T follicular helper cell (primary cell): ENCODE data around the gene SCG3.
A peak's percentile ranks its signal among the peaks of the same experiment; 100 is the strongest.

Source experiments
- DNase-seq: peaks from one replicate; pipeline ENCODE4 v3.0.0-alpha.2; 2020; ENCODE audit warnings: low read depth

Gene SCG3

DNA sequence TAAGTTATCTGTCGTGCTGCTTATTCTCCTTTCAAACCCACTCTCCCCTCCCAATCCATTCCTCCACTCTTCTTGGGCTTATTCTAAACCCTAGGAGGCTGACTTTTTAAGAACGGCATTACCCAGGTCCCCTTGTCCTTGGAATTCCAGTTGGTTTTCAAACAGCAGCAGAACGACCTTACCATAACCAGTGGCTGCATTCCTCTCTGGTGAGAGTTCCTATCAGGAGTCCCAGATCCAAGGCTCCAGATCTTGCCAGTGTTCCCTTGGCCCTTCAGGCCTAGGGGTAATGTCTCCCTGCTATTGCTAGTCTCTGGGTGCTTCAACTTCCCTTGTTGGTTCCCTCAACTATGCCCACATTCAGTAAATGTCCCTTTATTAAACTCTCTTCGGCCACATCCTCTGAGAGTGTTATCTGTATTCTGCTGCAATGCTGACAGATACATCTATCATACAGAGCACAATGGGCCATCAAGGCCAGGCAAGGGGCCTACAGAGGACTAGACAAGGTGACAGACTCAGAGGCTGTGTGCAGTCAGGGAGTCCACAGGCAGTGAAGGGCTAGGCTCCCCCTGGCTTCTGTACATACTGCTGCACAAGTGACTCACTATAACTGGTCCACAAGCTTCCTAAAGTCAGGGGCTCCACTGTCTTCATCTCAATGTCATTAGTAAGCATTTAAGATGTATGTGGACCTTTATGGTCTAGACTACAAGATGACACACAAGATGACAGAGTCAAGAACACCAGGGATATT, 46.0 kb downstream of the SCG3 start:
- DNase-seq, result no peak

DNA sequence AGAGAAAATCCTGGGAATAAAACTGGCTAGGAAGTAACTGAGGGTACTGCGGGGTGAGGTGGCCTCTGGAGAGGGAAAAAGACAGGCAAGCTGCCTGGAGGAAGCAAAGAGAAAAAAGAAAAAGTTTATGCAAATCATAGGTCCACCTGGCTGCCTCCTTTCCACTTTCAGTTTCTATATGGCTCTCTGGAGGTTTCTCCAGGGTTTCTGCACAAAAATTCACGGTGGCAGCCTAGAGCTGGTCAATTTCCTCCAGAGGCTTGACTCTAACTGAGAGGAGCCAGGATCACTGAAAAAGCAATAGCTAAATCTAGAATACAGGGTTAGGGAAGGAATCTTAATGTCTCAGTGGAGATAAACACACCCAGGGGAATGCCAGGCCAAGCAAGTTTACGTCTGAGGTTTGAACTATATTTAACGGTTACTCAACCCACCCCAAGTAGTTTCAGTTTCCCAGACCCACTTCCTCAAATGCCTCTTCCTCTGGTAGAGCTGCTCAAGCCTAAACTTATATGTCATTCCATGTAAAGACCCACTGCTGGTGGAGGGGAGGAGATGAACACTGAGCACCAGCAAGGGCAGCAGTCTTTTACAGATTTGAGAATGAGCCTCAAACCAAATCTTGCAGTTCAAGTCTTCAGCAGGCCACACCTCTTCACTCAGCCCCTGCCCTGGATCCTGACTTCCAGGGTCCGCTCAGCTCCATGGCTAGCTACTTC, 50.4 kb downstream of the SCG3 start:
- no peak for DNase-seq

DNA sequence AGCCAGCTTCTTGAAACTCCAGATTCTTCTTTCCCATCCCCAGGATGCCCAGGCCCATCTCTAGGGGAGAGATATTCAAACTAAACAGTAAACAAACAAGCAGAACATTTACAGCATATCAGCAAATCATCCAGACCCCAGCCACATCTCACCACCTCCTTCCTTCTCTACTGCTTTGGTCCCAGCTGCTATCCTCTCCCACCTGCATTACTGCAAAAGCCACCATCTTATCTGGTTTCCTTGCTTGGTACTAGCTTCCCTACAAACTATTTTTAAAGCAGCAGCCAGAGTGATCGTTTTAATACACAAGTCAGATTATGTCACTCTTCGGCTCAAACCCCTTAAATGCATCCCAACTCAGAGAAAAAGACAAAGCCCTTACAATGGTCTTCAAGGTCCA, 51.3 kb downstream of the SCG3 start:
- DNase-seq, result no peak

DNA sequence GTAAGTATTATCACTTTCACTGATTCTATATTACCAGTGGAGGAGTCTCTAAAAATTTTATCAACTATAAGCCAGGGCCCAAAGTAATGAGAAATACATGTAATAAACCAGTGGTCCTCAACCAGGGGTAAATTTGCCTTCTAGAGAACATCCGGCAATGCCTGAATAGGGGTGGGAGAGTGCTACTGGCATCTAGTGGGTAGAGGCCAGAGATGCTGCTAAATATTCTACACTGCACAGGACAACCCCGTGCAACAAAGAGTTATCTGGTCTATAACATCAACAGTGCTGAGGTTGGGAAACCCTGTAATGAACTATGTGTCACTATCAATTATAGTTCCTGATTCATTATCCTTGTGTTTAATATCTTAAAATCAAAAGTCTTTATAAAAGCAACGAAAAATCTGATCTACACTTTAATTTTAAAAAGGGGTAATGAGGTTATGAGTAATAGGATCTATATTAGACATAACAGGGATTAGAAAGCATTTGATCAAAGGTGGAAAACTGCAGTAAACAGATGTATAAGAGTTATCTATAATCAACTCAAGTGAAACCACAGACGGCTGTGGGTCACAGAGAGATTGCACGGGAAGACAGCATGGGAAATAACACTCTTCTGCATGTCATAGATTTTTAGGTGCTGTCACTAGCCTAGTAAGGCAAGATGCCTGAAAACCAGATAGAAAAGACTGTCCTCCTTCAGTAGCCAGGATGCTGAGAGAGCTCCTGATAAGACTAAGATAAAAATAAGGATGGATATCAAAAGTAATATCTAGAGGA, 54.1 kb downstream of the SCG3 start:
- no peak for DNase-seq

DNA sequence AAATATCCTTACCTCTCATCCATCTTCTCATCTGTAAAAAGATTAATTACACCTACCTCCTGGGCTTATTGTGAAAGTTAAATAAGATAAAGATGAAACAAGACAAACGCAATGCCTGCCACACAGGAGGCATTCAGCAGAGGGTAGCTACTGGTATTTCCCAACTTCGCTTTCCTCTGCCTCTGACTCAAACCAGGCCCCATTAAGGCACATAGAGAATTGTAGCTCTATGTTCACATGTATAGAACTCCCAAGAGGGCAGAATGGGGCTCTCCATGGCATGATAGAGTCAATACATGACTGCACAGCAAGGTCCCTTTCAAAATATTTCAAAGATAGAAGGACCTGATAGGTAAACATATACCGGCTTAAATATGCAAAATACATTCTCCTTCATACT, 54.8 kb downstream of the SCG3 start:
- no peak for DNase-seq

DNA sequence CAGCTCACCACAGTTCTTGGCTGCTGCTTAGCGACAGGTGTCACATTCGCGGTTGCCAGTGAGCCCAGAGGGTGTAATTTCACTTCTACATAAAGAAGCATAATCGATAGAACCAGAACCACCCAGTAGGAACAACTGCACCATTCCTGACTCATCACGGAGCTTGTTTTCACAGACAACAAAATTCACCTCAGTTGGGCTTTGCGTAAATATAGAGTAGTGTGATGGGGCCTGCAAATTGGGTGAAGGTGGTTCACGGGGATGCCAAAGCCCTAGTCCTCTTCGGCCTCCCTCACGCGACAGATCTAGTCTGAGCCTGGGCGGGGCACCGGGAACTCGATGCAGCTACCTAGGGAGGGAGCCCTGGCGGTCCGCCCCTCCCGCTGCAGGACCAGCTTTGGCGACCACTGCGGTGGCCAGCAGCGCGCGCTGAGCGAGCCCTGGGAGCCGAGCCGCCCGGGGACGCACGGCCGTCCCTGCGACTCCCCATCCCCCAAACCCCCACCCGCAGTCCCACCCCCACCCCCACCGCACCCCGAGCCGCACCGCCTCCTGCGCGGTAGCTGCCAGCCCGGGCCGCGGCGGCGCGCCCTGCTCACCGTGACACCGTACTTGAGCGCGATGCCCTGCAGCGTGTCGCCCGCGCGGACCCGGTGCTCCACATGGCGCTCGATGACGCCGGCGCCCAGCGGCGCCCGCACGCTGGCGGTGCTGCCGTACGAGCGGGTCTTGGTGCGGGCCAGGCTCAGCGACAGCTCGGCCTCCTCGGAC, 55.6 kb downstream of the SCG3 start:
- peak; percentile 39 for DNase-seq

DNA sequence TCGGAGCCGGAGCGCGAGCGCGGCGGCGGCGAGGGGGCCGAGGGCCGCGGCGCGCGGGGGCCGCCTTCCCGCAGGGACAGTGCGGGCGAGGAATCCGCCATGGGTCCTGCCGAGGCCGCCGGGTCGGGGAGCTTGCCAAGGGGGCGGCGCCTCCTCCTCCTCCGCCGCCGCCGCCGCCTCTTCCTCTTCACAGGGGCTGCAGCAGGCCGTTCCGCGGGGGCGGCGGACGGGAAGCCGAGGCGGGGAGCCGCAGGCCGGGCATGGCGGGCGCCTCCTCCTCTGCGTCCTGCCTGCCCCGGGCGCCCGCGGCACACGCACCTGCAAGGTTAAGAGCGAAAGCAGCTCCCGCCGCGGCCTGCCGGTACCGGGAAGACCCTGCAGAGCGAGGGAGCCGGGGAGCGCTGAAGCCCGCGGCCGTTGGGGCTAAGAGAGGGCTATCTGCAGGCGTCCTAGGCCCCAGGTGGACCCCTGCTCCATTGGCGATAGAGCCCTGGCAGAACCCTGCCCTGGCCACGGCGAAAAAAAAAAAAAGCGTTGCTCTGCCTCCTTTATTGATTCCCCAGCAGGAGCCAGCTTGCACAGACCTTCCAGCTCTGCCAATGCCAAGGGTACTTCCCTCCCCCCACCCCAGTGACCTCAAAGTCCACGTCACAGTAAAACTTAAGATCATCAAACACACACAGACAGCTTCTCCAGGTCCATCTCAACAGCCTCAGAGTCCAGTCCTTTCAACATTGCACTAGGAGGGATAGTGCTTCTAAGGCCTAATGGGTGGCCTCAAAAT, 56.4 kb downstream of the SCG3 start, which contains the start of gene LYSMD2:
TSS of gene LYSMD2 (minus strand) at position 134 of the 784 bp plus-strand sequence. CDS start at position 101, 33 bp downstream.
- DNase-seq, result peak; percentile 47

DNA sequence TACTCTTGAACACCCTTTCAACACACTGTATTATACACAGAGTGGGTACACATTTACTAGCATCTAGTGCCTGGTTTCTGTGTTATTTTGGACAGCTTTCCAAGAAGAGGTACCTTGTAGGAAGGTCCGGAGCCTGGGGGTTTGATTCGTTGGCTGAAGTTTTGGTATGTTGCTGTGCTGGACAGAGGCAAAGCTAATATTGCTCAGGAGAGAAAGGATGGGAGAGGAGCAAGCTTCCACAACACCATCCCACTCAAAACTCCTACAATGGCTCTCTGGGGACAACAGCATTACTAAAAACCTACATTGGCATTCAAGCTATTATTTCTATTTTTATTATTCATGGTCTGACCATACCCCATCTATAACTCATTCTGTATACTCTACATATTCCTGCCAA, 57.2 kb downstream of the SCG3 start:
- DNase-seq, result no peak

DNA sequence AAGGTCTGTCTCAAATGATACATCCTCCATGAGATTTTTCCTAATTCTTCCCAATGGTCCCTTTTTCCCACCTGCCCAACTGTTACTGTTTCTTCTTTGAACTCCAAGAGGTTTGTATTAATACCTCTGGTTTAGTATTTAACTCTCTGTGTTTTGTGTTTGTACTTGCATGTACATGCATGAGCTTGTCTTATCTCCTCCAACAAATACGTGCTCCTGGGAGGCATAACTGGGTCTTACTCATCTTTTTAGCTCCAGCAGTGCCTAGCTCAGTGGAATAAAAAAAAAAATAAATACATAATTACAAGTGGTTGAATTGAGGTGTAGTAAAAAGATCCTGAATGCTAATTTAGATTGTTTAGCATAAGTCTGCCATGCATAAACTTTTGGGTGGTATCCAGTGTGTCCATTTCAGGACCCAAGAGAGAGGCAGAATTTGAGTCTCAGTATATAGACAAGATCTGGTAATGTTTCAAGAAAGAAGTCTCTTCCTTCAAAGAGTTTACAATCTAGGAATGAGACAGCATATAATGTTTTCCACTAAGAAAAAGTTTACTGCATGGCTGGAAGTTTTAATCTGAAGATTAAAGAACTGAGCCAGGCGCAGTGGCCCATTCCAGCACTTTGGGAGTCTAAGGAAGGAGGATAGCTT, 57.9 kb downstream of the SCG3 start:
- DNase-seq, result no peak

DNA sequence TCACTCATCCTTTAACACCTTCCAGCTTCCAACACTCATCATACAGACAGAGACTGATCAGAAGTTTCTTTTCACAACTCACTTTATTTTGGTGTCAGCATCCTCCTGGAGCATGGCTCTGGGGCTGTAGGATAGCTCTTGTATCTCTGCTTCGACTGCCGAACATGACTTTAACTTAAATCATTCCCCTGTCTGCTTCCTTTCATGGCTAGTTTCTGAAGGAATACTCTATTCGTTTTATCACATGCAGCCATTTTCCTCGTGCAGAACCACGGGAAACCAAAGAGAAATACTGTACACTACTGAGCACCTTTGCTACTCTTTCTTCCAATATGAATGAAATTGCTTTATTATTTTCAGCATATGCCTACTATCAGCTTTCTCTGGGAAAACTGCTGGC, 68.0 kb downstream of the SCG3 start:
- DNase-seq, result no peak

DNA sequence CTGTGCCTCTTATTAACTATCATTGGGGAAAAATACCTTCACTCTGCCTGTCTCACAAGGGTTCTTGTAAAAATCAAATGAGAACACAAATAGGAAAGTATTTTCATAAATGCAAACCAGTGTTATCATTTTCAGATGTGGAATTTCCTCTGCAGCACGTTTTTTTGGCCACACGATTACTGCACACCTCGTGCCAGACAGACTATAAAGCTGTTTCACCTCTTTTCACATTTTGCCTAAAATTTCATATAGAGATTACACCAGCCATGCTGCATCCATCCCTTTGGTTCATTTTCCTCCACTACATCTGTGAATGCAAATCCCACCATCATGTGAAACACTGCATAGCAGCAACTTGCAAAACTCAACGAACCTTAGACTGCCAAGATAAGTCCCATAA, 68.9 kb downstream of the SCG3 start:
- DNase-seq, result no peak

DNA sequence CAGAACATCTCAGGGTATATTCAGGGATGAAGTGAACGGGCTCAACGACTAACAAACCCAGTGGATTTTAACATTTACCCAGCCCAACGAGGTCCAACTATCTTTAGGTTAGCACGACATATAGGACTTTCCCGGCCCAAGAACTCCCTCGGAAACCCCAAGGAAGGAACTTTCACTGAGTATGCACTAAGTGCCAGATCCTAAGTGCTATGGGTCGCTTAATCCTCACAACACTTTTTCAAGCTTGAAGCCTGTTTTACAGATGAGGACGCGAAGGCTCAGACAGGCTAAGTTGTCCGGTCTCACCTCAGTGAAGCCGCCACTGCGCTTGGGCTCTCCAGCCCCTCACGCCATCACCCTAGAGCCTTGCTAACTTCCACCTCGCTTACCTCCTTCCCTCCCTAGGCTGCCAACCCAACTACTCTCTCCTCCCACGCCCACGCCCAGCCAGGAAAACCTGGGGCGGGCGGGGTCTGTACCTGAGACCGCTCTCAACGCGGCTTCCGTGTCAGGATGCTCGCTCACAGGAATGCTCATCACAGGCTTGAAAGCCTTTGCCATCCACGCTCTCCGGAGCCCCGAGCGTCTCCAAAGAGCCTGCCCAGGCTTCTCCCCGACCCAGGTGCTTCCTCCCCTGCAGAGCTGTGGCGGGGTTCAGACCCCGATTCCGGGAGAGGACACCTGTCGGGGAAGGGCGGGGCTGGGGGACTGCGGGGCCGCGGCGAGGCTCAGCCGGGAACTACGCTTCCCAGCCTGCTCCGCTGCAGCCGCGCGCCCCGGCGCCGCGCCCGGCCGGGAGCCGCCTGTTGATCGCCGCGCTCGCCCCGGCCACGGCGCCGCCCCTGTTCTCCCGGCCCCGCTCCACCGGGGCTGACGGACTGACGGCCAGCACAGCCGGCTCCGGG, 69.7 kb downstream of the SCG3 start, which contains the start of gene TMOD2:
TSS of gene TMOD2 (plus strand) at position 806 of the 905 bp plus-strand sequence. CDS start 14,845 bp downstream, outside the sequence.
- DNase-seq, result peak; percentile 25

DNA sequence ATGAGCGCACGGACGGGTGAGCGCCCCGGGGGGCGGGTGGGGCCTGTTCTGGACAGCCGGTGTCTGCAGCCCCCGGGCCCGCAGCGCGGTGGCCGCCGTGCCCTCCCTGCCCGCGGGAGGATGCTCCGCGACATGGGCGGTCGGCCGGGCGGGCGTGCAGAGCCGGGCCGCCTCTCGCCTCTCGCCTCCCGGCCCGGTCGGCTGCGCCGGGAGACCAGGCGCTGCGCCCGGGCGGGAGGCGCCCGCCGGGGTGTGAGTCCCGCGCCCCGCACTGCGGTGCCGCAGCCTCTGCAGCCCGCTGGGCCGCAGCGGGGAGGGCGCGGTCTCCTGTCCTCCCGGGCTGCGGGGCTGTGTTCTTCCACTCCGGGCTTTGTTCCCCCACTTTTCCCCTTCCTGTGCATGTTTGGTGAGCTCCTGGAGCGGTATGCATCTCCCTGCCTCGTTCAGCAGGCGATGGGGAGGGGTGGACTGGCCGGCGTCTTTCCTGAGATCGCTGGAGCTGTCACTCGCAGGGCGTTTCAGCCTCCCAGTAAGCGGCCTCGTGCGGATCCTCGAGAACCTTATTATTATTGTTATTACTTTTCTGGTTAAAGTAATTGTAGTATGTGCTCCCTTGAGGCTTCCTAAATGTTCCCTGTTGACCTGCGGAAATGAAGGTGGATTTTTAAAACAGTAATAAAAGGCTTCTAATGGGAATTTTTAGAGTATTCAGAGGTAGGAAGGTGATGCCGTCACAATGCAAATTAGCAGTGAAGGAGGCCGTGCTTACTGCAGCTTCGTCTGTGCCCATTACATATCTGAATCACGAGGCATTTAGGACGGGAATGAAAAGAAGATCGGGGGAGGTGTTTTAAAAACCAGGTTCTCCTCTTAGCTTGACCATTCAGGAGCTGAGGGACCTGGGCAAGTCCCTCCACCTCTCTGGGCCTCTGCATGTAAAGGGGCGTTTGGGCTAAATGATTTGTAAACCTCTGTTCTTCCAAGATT, 70.7 kb downstream of the SCG3 start:
- DNase-seq, result no peak

DNA sequence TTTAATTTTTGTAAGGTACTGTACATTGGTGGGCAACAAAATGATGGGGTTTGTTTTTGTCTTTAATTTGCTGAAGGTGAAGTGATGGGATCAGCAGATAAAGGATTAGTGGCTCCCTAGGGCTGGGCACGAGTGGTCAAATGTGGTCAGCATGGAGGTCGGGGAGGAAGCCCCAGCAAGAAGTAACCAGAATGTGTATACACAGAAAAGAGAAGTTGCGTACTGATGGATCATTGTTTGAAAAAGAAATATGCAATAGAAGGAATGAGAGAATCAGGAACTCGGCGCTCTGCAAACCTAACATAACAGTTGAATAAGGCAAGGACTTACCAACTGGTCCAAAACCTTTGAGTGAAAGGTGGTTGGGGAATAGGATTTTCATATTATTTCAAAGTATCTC, 71.6 kb downstream of the SCG3 start:
- no peak for DNase-seq

DNA sequence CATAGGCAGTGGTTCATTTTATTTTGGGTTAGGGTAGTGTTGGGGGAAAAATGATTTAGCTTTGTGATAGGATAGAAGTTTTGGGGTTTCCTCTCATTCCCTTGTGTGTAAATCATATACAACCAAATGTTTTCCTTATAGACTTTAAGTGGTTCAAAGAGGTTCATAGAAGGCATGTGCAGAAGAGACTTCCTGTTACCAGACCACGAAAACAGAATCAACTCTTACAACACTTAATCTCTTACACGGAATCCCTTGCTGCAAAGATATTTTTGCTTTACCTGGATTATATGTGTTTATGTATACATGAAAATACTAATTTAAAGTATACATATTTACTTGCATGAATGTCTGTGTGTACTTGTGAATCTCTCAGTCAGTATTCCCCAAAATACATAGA, 73.0 kb downstream of the SCG3 start:
- DNase-seq, result no peak

DNA sequence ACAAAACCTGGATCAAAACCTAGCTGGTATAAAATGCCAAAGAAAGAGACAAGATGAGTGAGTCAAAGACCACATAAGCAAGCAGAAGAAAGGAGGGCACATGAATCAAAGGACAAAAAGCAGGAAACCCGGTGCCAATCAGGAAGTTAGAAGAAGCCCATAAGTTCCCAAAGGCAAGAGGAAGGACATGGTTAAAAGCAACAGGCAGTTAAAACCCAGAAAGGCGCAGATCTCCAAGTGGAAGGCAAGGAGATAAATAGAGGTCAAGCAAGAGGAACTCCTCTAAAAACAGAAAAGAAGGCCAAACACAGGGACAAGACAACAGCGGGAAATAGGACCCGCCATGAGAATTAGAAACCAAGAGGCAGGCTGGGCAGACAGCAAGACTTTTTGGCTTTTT, 74.5 kb downstream of the SCG3 start:
- no peak for DNase-seq

DNA sequence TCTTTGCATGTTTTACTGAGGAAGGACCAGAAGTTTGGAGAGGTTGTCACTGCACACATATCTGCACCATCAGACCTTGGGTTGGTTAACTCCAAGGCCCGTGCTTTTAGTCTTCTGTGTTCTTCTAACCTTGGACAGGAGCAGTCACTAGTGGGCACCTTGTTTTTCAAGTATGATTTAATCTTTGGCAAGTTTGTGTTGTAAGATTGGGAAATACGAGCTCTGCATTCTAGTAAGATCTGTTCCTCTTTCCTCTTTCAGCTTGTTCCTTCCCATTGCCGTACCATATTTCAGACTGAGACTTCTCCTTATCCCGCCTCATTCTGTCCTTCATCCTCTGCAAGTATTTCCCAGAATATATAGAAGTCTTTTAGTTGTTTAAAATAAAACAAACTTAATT, 75.2 kb downstream of the SCG3 start:
- DNase-seq, result no peak

DNA sequence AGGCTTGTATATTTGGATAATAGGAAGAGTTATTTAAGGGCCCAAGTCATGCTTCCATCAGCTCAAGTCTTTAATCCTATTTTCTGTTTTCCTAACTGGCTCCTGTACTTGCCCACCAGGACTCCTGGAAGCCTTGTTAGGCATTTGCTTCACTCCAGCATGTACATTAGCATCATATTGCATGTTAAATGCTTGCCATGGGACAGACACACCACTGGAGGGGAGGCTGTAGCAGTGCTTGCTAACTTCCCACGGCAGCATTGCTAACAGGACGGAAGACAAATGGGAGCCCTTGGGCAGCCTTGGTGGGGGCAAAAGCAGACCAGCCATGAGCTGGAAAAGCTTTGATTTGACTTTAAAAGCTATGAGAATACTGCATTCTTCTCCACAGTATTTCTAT, 76.1 kb downstream of the SCG3 start:
- DNase-seq, result no peak
